Activated CD8-positive, alpha-beta memory T cell treated with anti-CD3 and anti-CD28 coated beads for 36 hours (primary cell): ENCODE data around the gene AK9. TPM values are rescaled to one million over a fixed set of nuclear protein-coding genes. Genes with fewer than 3 reads are reported as not detected.

ENCODE experiments used
- CTCF ChIA-PET: fragments of 350-600 bp; sonication (Branson Sonifier 250); formaldehyde crosslinking; loops from one replicate; lab custom pipeline; 2021; ENCODE audit warnings: antibody characterized with exemption; lab: Charles Lee
- POLR2A ChIA-PET: fragments of 350-600 bp; sonication (Branson Sonifier 250); formaldehyde crosslinking; loops from one replicate; lab custom pipeline; 2021; ENCODE audit warnings: antibody characterized with exemption; lab: Charles Lee
- total RNA-seq, 2 experiments: library from RNA; stranded (reverse); gene quantifications; one replicate each; pipeline ENCODE4 v1.2.3, GENCODE V29; 2021

The AK9 gene
- total RNA-seq, 2 experiments from 2014 or later, result 2.9 to 3.7 TPM

DNA sequence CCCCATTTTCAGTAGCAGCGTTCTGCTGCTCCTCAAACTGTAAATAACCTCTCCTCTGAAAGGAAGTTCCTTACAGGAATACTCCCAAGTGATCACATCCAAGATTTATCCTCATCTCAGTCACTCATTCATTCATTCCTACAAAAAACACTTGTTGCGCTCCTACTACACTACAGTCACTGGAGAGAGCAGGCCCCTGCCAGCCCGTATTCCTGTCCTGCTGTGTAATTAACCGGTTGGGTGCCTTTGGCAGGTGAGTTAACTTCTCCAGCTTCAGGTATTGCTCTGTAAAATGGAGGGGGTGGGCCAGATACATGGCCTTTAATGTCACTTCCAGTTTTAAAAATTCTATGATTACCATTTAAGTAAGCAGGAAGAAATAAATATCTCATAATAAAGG, 192.9 kb downstream of the AK9 start:
- POLR2A ChIA-PET, result no interaction called here
- CTCF ChIA-PET, result no interaction called here

DNA sequence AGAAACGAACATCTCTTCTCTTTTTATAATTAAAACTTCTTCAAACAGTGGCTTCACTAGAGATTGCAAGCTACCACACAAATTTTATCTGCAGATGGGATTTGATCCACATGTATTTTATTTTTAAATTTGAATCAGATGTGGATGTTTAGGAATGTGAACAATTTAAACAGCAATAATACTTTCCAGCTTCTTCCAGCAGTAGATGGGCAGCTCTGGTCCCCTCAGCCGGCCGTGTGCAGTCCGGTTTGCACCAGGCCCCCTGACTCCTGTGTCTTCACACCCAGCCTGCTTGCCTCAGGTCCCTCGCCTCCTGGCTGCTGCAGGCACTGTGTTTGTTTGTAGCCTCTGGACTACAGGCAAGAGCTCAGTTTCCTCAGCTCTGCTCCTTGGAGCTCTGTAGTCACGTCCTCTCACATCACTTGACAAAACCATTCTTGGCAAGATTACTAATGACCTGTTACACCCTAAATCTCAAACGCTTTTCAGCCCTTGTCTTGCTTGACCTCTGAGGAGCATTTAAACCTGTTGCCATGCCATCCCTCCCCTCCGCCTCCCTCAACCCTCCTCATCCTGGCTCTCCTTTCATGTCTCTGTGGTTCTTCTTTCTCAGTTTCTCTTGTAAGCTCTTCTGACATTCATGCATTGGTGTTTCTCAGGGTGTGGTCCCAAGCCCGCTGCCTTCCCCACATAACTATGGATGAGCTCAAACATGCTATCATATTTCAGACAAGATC, 194.8 kb downstream of the AK9 start:
- ChIA-PET CTCF (no interaction called here), POLR2A (no interaction called here)

DNA sequence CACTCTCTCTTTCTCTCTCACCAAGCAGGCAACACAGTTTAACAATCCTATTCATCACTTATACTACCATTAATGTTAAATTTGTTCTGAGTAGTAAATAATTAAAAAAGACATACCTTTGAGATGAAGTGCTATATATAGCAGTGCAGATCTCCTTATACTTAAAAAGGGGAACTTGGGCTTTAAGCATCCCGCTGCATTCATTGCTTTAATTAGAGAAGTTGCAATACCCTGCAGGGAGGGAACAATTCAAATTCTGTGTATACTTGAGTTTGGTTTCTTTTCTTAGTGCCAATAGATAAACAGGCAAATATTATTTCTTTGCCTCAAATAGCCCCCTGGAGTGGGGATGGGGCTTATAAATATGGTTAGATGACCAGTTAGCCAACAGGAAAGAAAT, 197.1 kb downstream of the AK9 start:
- ChIA-PET POLR2A (no interaction called here), CTCF (no interaction called here)

DNA sequence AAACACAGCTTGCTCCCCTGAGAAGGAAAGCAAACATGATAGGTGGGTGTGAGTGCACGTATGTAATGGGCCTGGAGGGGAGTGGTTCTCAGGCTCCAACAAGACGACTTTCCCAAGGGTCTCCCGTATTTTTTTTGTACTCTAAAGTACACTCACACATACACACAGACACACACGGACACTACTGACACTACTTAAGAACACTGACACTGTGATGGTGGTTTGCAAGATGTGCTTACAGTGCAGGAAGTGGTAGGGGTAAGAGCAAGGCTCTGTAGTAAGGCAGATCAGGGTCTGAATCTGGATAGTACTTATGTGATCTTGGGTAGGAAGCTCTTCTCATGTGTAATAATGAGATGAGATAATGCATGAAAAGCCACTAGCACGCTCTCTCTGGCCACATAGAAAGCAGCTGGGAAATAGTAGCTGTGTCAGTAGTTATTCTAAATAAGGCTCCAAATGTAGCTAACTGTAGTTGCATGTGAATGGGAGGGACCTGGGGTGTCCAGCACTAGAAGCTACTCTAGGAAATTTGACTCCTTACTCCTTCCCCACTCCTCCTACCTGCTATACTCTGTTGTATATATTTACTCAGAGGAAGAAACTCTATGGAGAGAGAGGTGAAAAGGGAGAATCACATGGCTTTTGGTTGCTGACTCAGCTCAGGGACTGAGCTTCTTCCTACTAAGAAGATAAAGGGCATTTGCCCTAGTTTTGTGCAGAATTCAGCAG, 199.6 kb downstream of the AK9 start:
- ChIA-PET CTCF (interaction anchor here (0.7 to 0.9 kb wide), 2 partner anchors 547 to 563 kb away, joined by 3 to 5 read pairs; no protein-coding TSS in a partner anchor), POLR2A (interaction anchor here (0.6 to 1.1 kb wide), 4 partner anchors 9 to 50 kb away, joined by 3 to 4 read pairs (median 4); no protein-coding TSS in a partner anchor)

DNA sequence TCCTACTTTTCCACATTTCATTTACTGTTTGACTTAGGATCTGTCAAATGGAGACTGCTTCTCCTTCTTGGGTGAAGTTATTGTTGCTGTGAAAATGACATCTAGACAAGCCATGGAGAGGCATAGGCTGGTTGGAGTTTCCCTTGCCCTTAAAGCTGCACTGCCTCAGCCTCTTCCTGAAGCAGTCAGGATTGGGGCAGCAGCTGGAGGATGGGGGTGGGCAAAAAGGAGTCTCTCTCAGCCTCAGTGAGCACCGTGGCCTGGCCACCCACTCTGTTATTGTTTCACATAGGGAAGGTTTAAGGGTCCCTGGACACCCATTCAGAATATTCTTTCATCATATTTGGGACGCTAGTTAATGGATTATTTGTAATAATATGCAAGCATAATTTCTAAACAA, 200.3 kb downstream of the AK9 start:
- ChIA-PET CTCF (interaction anchor here (0.7 kb wide), 1 partner anchor 564 kb away, joined by 5 read pairs; no protein-coding TSS in a partner anchor), POLR2A (interaction anchor here (0.6 to 1.0 kb wide), 2 partner anchors 37 to 49 kb away, joined by 3 to 4 read pairs; no protein-coding TSS in a partner anchor)

DNA sequence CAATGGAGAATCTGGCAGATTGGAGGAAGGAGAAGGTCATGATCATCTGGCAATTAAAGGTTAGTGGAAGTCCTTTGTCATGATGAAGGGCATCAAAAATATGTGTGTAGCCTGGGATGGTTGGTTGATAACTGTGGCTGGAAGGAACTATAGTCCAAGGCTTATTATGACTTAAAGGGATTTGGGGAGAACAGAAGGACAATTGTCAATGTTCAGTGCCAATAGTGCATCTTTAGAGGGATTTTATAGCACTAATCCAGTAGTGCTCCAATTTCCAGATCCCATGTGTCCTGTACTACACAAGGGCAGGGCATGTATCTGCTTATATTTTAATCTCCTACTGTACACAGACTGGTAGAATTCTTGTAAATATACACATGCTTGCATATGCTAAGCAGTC, 203.0 kb downstream of the AK9 start:
- CTCF ChIA-PET, result interaction anchor here (0.6 to 0.7 kb wide), 3 partner anchors 435 to 1959 kb away, joined by 3 to 4 read pairs (median 3); no protein-coding TSS in a partner anchor
- POLR2A ChIA-PET, result no interaction called here

DNA sequence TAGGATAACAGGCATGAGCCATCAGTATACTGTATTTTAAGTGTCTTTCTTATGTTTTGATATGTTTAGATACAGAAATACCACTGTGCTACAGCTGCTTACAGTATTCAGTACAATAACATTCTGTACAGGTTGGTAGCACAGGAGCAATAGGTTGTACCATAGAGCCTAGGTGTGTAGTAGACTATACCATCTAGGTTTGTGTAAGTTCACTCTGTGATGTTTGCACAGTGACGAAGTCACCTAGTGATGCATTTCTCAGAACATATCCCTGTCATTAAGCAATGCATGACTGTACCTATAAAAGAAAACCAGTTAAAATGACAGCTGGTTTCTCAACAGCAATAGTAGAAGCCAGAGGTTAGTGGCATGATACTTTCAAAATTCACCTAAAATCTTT, 204.9 kb downstream of the AK9 start:
- CTCF ChIA-PET, result interaction anchor here (0.7 to 1.5 kb wide), 4 partner anchors 18 to 45 kb away, joined by 3 to 6 read pairs (median 4); partner anchors contain the start of genes PPIL6 and SMPD2

DNA sequence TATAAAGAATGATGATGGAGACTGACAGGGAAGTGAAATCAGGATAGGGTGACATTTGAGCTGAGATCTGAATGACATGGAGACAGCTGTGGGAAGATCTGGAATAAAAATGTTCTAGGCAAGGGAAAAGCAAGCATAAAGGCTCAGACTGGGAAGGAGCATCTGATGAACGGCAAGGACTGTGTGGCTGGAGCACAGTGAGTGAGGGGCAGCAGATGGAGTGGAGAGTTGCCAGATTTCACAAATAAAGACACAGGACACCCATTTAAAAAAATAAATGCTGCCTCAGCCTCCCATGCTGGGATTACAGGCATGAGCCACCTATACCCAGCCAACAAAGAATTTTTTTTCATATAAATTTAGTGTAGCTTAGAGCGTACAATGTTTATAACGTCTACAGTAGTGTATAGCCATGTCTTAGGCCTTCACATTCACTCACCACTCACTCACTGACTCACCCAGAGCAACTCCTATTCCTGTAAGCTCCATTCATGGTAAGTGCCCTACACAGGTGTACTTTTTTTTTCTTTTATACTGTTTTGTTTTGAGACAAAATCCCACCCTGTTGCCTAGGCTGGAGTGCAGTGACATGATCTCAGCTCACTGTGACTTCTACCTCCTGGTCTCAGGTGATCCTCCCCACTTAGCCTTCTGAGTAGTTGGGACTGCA, 205.6 kb downstream of the AK9 start:
- CTCF ChIA-PET, result interaction anchor here (1.1 to 1.5 kb wide), 2 partner anchors 29 to 44 kb away, joined by 3 to 4 read pairs; partner anchors contain the start of genes PPIL6 and SMPD2
- POLR2A ChIA-PET, result interaction anchor here (0.6 kb wide), 1 partner anchor 70 kb away, joined by 3 read pairs; no protein-coding TSS in a partner anchor

More for the DNA sequence above, 204.9 kb downstream of the AK9 start:
- POLR2A ChIA-PET, result no interaction called here

DNA sequence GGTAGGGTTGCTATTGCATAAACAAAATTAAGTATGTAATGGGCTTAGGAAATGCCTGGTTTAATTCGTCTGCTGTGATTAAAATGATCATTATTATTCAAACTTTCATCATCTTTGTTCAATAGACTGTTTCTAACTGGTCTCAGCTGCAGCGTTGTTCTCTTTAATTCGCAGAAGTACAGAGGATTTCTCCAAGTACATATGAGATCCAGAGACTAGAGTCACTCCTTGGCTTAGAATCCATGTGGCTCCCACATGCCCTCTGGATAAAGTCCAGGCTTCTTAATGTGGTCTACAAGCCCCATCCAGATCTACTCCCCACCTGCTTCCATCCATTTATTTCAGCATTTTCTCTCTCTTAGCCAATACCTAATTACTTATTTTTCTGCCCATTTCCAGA, 206.9 kb downstream of the AK9 start:
- POLR2A ChIA-PET, result no interaction called here
- CTCF ChIA-PET, result no interaction called here

DNA sequence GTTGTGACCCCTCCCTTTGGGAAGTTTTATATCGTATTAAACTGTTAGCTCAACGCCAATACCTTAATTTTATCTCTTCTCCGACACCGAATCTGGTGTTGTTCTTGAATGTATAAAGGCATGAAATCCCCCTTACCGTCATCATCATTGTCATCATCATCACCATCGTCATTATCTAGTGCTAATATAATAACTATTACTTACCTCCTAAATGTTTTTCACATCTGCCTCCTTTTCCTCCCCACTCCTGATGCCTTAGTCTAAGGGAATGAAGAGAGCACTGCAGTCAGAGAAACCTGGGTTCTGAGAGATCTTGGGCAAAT, 207.3 kb downstream of the AK9 start:
- POLR2A ChIA-PET, result no interaction called here

DNA sequence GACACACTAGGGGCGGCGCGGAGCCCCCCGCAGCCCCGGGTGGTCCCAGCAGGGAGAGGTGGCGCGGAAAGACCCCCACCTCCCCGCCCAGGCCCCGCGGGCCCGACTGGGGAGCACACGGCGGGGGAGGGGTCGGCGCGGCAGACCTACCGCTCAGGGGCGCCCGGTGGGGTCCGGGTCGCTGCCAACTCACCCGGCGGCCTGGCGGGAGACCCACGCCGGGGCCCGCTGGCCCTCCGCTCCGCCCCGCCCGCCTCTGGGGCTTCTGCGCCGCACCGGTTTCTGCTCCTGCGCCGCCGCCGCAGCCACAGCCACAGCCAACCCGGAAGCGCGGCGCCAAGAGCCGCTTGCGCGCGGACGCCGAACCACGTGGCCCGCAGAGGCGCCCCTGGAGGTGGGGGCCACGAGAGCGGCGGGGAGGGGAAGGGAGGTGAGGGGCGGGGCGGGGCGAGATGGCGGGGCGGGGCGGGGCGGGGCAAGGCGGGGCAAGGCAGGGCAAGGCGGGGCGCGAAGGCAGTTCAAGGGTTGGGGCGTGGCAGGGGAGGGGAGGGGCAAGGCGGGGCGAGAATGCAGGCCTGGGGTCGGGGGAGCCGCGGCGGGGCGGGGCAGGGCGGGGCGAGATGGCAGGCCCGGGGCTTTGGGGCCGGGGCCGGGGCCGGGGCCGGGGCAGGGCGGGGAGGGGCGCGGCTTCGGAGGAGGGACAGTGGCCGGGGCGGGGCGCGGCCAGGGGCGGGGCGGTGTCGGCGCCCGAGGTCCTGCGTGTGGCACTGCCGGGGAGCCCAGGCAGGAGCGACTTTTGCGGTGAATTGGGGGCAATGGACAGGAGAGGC, 207.9 kb downstream of the AK9 start, which contains the start of gene ZBTB24:
TSS of gene ZBTB24 (minus strand) at position 315 of the 830 bp plus-strand sequence. CDS start 1,193 bp downstream, outside the sequence.
- POLR2A ChIA-PET, result interaction anchor here (0.7 to 2.8 kb wide), 5 partner anchors 9 to 389 kb away, joined by 3 to 21 read pairs (median 6); partner anchors contain the start of genes MICAL1, PPIL6, SESN1 and SMPD2
- CTCF ChIA-PET, result interaction anchor here (0.6 to 3.4 kb wide), 4 partner anchors 19 to 1350 kb away, joined by 3 to 23 read pairs (median 4); partner anchors contain the start of gene MICAL1

More for the DNA sequence above, 207.3 kb downstream of the AK9 start:
- CTCF ChIA-PET, result no interaction called here

DNA sequence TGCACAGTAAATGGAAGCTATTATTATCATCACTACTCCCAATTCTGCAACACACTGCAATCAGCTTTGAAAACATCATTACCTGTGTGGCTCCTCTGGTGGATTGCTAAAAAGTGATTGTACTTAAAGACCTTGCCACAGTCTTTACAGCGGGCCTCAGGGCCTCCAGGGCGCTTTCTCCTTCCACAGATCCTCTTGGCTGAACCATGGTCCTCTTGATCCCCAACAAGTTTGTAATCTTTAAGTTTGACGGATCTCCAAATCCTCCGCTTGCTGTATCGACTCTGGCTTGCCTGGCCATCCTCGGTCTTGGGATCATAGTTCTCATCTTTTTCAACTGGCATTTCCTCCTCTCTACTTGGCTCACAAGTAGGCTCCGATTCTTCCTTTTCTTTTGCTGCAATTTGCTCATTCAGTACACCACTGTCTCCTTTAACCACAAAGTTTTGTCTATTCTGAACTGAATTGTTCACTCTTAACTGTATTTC, 210.0 kb downstream of the AK9 start:
- POLR2A ChIA-PET, result interaction anchor here (1.6 to 2.8 kb wide), 2 partner anchors 25 to 99 kb away, joined by 6 to 21 read pairs; partner anchors contain the start of genes CD164 and MICAL1
- CTCF ChIA-PET, result interaction anchor here (2.4 to 3.4 kb wide), 2 partner anchors 22 to 26 kb away, joined by 6 to 23 read pairs; partner anchors contain the start of gene MICAL1

DNA sequence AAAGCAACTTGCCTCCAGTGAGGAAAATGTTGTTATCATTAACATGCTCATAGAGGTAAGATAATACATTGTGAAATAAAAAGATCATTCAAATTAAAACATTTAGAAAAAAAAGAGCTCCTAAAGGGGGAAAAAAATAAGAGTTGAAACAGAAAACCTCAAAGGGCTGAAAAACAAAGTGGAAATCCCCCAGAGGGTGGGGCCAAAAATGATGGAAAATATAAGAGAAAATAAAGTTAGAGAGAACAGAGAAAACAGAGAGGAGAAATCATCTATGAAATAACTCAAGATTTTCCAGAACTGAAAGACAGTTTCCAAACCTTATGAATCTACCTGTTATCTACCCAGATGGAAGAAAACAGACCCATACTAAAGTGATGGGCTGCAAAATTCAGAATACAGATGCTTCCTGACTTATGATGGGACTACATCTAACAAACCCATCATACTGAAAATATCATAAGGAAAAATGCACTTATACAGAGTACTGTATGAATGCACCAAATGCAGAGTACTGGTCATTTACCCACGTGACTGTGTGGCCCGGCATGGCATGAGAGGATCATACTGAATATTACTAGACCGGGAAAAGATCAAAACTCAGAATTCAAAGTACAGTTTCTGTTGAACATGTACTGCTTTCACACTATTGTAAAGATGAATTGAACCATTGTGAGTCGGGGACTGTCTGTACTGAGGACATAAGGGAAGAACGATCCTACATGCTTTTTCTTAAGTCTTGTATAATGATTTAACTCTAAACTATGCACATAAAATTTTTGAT, 212.0 kb downstream of the AK9 start:
- POLR2A ChIA-PET, result interaction anchor here (1.6 kb wide), 1 partner anchor 97 kb away, joined by 6 read pairs; the partner anchor contains the start of gene CD164
- CTCF ChIA-PET, result interaction anchor here (1.0 to 1.1 kb wide), 3 partner anchors 19 to 95 kb away, joined by 3 read pairs; partner anchors contain the start of gene MICAL1

DNA sequence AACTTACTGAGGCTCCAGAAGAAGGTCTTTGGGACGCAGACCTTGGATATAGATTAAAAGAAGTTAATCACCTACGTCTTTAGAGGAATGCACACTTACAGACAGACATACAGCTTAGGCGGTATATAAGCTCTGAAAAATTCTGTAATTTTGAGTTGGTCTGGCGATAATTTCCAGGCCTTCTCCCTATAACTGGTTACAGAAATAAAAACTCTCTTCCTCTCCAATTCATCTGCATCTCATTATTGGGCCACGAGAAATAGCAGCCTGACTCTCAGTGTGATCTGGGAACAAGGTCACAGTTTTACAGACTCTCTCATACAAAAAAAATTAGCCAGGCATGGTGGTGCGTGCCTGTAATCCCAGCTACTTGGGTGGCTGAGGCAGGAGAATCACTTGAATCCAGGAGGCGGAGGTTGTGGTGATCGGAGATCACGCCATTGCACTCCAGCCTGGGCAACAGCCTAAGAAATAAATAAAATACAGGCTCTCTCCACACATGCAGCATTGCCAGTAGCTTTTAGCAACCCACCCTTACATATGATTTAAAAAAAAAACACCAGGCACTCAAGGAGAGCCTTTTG, 212.7 kb downstream of the AK9 start:
- POLR2A ChIA-PET, result no interaction called here
- CTCF ChIA-PET, result interaction anchor here (1.0 to 1.1 kb wide), 3 partner anchors 18 to 95 kb away, joined by 3 read pairs; partner anchors contain the start of gene MICAL1

DNA sequence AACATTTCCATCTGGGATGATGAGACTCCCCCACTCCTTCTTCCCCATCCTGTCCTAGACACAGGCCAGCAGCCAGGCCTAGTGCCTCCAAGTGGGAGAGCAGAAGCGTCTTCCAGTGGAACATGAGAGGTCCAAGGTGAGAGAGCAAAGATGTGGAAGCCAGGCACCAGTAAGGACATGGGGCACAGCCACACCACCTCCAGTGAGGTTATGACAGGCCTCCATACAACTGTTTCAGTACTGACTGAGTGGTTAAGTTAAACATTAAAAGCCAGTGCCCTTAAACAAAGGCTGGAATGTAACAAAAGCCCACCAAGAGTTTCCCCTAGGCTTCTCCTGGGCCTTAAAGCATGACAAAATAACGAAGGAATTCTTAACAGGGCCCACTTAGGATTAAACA, 213.3 kb downstream of the AK9 start:
- POLR2A ChIA-PET, result no interaction called here
- CTCF ChIA-PET, result no interaction called here

DNA sequence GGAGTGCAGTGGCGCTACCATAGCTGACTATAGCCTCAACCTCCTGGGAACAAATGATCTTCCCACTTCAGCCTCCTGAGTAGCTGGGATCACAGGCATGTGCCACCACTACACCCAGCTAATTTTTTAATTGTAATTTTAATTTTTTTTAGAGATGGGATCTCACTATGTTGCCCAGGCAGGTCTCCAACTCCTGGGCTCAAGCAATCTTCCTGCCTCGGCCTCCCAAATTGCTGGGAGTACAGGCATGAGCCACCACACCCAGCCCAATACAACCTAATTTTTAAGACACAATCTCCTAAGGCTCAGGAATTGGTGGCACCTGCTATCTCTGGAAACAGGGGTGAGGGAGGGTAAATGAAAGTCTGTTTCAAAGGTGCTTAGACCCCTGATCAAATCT, 213.8 kb downstream of the AK9 start:
- POLR2A ChIA-PET, result no interaction called here
- CTCF ChIA-PET, result no interaction called here

DNA sequence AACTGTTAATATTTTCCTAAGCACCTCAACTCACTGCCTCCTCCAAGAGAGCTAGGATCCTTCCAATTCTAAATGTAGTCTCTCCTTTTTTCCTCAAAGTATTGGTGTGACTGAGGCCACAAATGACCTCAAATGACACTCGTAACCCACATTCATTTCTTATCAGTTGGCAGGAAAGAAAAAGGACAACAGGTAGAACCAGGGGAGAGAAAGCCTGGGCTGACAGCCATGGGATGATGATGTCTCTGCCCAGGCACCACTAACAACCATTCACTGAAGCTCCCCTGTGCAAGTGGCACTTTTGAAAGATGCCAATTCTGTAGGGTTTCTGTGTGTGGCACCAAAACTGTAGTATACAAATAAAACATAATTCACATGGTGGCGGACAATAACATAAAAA, 215.4 kb downstream of the AK9 start:
- CTCF ChIA-PET, result no interaction called here
- POLR2A ChIA-PET, result no interaction called here
